GM18868 (cell line): ENCODE measurements around the gene GOLGA8A.
"Not testable (repeated sequence)": the region's sequence is repeated elsewhere in the genome, so short reads cannot be mapped to it uniquely, and the experiment has no call there.

Source experiments
- ATAC-seq: cut with Tn5 transposase; IDR thresholded peaks from one replicate; pipeline ENCODE4 v1.9.1; 2021; ENCODE audit warnings: mild to moderate bottlenecking, moderate library complexity; ENCODE audit not compliant: unreplicated experiment

GOLGA8A gene

GRCh38 chr15:34409511-34409910 lies 28.1 kb downstream of the GOLGA8A start:
- ATAC-seq, result not testable (repeated sequence)

GRCh38 chr15:34408973-34409372 lies 28.6 kb downstream of the GOLGA8A start:
- not testable (repeated sequence) for ATAC-seq

GRCh38 chr15:34403899-34404298 lies 33.7 kb downstream of the GOLGA8A start:
- ATAC-seq, result peak; percentile 71

- ATAC-seq, result peak; percentile 75
These were observed 34.4 kb downstream of the GOLGA8A start for GRCh38 chr15:34403160-34403598.

GRCh38 chr15:34397637-34398259 lies 39.9 kb downstream of the GOLGA8A start:
- ATAC-seq, result not testable (repeated sequence)

- ATAC-seq, result not testable (repeated sequence)
These were observed 44.6 kb downstream of the GOLGA8A start for GRCh38 chr15:34392981-34393380.

- not testable (repeated sequence) for ATAC-seq
These were observed 48.0 kb downstream of the GOLGA8A start for GRCh38 chr15:34389594-34390086.
